Endodermal cell (in vitro differentiated cells): ENCODE data around the gene COL23A1. TPM values are rescaled to one million over a fixed set of nuclear protein-coding genes. Genes with fewer than 3 reads are reported as not detected.
A peak's percentile ranks its signal among the peaks of the same experiment; 100 is the strongest.

ENCODE experiments used
- DNase-seq: peaks from one replicate; pipeline ENCODE4 v3.0.0-alpha.2; 2017
- H3K27ac ChIP-seq: 2 replicates; pipeline ENCODE4 v1.5.1; 2013; ENCODE audit warnings: mild to moderate bottlenecking, low read depth, low read length, moderate library complexity
- H3K27me3 ChIP-seq: 2 replicates; pipeline ENCODE4 v1.6.1; 2013; ENCODE audit warnings: mild to moderate bottlenecking, low read length, moderate library complexity; ENCODE audit not compliant: insufficient read depth, control insufficient read depth, poor library complexity, severe bottlenecking
- H3K36me3 ChIP-seq: 2 replicates; pipeline ENCODE4 v1.7.0; 2013; ENCODE audit warnings: mild to moderate bottlenecking, low read length, moderate library complexity; ENCODE audit not compliant: control insufficient read depth, insufficient read depth
- H3K4me1 ChIP-seq: one replicate; pipeline ENCODE4 v1.7.0; 2013; ENCODE audit warnings: low read length; ENCODE audit not compliant: control insufficient read depth, insufficient read depth
- H3K4me3 ChIP-seq: 2 replicates; pipeline ENCODE4 v1.5.1; 2013; ENCODE audit warnings: mild to moderate bottlenecking, low read length, moderate library complexity
- H3K9ac ChIP-seq: 2 replicates; pipeline ENCODE4 v1.6.1; 2013; ENCODE audit warnings: mild to moderate bottlenecking, low read length, moderate library complexity; ENCODE audit not compliant: poor library complexity, severe bottlenecking; ENCODE audit errors: extremely low read depth
- H3K9me3 ChIP-seq: 2 replicates; pipeline ENCODE4 v1.6.1; 2013; ENCODE audit warnings: mild to moderate bottlenecking, low read length, moderate library complexity; ENCODE audit not compliant: control insufficient read depth
- H3K27ac Mint-ChIP-seq: 2 replicates; pipeline ENCODE4 v1.8.0; 2020; ENCODE audit warnings: mixed read lengths
- H3K27me3 Mint-ChIP-seq: 2 replicates; pipeline ENCODE4 v1.8.0; 2021; ENCODE audit warnings: mild to moderate bottlenecking, mixed read lengths; ENCODE audit not compliant: insufficient read depth
- H3K36me3 Mint-ChIP-seq: 2 replicates; pipeline ENCODE4 v1.8.0; 2020; ENCODE audit warnings: low read depth, mixed read lengths
- H3K4me1 Mint-ChIP-seq: 2 replicates; pipeline ENCODE4 v1.8.0; 2020; ENCODE audit warnings: mixed read lengths
- H3K4me3 Mint-ChIP-seq: 2 replicates; pipeline ENCODE4 v1.8.0; 2020; ENCODE audit warnings: mild to moderate bottlenecking, moderate library complexity, mixed read lengths
- H3K9me3 Mint-ChIP-seq: 2 replicates; pipeline ENCODE4 v1.8.0; 2020; ENCODE audit warnings: mild to moderate bottlenecking, mixed read lengths
- CTCF ChIP-seq: fragments of 200-600 bp; sonication (generic); conservative IDR thresholded peaks from 2 replicates; pipeline ENCODE4 v1.5.0; 2021; ENCODE audit warnings: antibody characterized with exemption, mild to moderate bottlenecking
- WGBS, 2 experiments: methylation state at CpG; one replicate each; pipeline versions ENCODE4 v1.1.5 to v1.1.7; 2013; ENCODE audit warnings: missing lambda C conversion rate in 2 of 2, mixed read lengths in 1 of 2; ENCODE audit not compliant: insufficient coverage in 1 of 2, insufficient read length in 1 of 2; 5-methylcytosine and 5-hydroxymethylcytosine counted together
- total RNA-seq, 2 donors: library from RNA; stranded (reverse); fragmentation: NEBNext Ultra II Directional in 1 of 2; extraction: Animal tissue kit (Norgen Biotek cat#: 25700) in 1 of 2; gene quantifications; 2 replicates in 1 of 2; 3 replicates in 1 of 2; pipeline ENCODE4 v1.2.1, GENCODE V29; 2021

The COL23A1 gene
- total RNA-seq, 2 donors from 2014 or later = 50.2 to 71.3 TPM

- no peak for TF ChIP-seq CTCF
- peak; percentile 20 for DNase-seq
These were observed 186.8 kb downstream of the COL23A1 start for GRCh38 chr5:178403351-178403750.

GRCh38 chr5:178399701-178400095 is 190.5 kb downstream of the COL23A1 start:
- Mint-ChIP-seq H3K27ac (peak overlapping the region; percentile 67), H3K4me3 (peak overlapping the region; percentile 19)
- 92 to 93% methylated on average over 9 to 12 of the region's 12 CpGs for WGBS, 2 experiments

More at GRCh38 chr5:178403351-178403750, 186.8 kb downstream of the COL23A1 start:
- Mint-ChIP-seq H3K4me3 (no peak overlapping the region), H3K27me3 (no peaks in the 10 kb centered on the region), H3K36me3 (peaks cover 6% of the 10 kb centered on the region), H3K27ac (no peak overlapping the region), H3K9me3 (peaks cover 7% of the 10 kb centered on the region), H3K4me1 (peaks cover 10% of the 10 kb centered on the region)
- H3K9me3 ChIP-seq = no peaks in the 10 kb centered on the region
- H3K27ac ChIP-seq = no peak overlapping the region
- WGBS, 2 experiments = 95 to 98% methylated on average over 4 to 8 of the region's 8 CpGs
- H3K4me3 ChIP-seq = no peak overlapping the region
- no peaks in the 10 kb centered on the region for H3K27me3 ChIP-seq
- no peaks in the 10 kb centered on the region for H3K36me3 ChIP-seq
- peaks cover 9% of the 10 kb centered on the region for H3K4me1 ChIP-seq
- no peak overlapping the region for H3K9ac ChIP-seq

GRCh38 chr5:178398901-178399700 is 191.1 kb downstream of the COL23A1 start:
- Histone ChIP-seq H3K27me3 (no peaks in the 10 kb centered on the region), H3K4me3 (no peak overlapping the region), H3K9me3 (no peaks in the 10 kb centered on the region), H3K27ac (peak overlapping the region; percentile 3), H3K36me3 (no peaks in the 10 kb centered on the region), H3K4me1 (peaks cover 9% of the 10 kb centered on the region), H3K9ac (no peak overlapping the region)
- Mint-ChIP-seq H3K9me3 (no peaks in the 10 kb centered on the region), H3K4me1 (peaks cover 10% of the 10 kb centered on the region), H3K27ac (peak overlapping the region; percentile 67), H3K4me3 (peak overlapping the region; percentile 19), H3K36me3 (no peaks in the 10 kb centered on the region), H3K27me3 (no peaks in the 10 kb centered on the region)
- TF ChIP-seq CTCF = no peak
- 80 to 93% methylated on average over 6 to 15 of the region's 15 CpGs for WGBS, 2 experiments
- DNase-seq = no peak

More at GRCh38 chr5:178399701-178400095, 190.5 kb downstream of the COL23A1 start:
- Mint-ChIP-seq H3K36me3 (no peaks in the 10 kb centered on the region), H3K9me3 (no peaks in the 10 kb centered on the region), H3K27me3 (no peaks in the 10 kb centered on the region), H3K4me1 (peaks cover 10% of the 10 kb centered on the region)
- Histone ChIP-seq H3K4me1 (peaks cover 9% of the 10 kb centered on the region), H3K27ac (no peak overlapping the region), H3K36me3 (no peaks in the 10 kb centered on the region), H3K9ac (no peak overlapping the region), H3K27me3 (no peaks in the 10 kb centered on the region), H3K9me3 (no peaks in the 10 kb centered on the region), H3K4me3 (no peak overlapping the region)
- DNase-seq = no peak
- TF ChIP-seq CTCF = no peak
